SK-MEL-5 (cell line): ENCODE results near the gene OCA2. TPM values are rescaled to one million over a fixed set of nuclear protein-coding genes. Genes with fewer than 3 reads are reported as not detected.

Experiments
- DNase-seq: peaks from one replicate; pipeline ENCODE4 v3.0.0-alpha.2; 2016; ENCODE audit warnings: low read depth, low spot score
- in situ Hi-C: cut with HindIII; loops from 2 replicates; pipeline ENCODE4 v1.10.0; 2016; ENCODE audit warnings: low sequenced_read_pairs, high pct_unique_total_duplicates, low pct_unique_long_range_greater_than_20kb
- total RNA-seq: library from RNA; depleted of rRNA; stranded (reverse); fragments of >200 nt; shearing (Covaris generic); gene quantifications from 2 replicates; pipeline ENCODE4 v1.2.3, GENCODE V29; 2014

OCA2 gene
- total RNA-seq, 1 experiment from 2014 or later = 200 TPM

DNA sequence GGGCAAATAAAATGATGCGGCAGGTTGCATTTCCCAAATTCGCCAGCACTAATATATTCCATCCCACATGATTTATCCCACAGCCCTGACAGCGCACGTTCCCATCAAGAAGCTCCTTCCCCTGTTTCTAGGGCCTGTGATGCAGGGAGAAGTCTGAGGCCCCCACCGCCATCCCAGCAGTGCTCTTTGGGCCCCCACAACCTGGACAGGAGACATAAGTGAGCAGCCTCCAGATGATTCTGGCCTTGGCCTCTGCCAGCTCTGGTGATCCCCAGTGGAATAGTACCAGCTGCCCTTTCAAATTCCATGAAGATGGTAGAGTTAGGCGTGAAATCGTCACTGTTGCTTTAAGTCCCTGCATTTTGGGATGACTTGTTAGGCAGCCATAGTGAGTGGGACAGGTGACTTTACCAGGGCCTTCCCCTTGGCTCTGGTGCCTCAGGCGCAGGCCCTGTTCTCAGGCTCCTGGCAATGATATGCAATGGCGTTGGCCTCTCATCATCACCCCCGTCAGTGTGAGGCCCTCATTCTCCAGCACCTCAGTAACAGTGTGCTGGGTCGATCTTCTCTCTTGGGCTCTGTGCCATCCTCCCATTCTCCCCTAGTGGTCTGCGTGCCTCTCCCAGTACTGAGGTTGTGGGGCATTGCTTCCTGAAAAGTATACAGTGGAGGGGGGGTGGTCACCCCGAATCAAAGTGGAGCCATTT lies 263.7 kb downstream of the OCA2 start:
- in situ Hi-C loops = no loop called here
- no peak for DNase-seq

GRCh38 chr15:27834684-27835083 lies 264.4 kb downstream of the OCA2 start:
- DNase-seq = no peak
- in situ Hi-C loops = no loop called here

GRCh38 chr15:27833974-27834373 lies 265.1 kb downstream of the OCA2 start:
- in situ Hi-C loops = no loop called here
- no peak for DNase-seq

DNA sequence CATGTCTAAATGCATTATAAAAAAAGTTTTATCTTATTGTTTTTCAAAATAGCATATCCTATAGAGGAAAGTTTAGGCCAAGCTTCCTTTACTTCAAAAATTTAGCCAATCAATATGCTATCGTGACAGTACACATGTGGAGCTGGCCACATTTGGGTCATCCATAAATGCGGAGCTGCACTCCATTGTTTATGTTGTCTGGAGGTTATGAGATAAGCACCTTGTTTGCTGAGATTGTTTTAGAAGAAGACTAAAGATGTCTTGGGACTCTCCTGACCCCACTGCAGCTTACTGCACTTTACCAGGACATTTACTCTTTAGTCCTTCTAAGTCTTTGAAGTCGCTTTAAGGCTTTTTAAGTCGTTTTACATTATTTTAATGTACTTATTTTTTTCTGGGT lies 265.9 kb downstream of the OCA2 start:
- in situ Hi-C loops = no loop called here
- no peak for DNase-seq

DNA sequence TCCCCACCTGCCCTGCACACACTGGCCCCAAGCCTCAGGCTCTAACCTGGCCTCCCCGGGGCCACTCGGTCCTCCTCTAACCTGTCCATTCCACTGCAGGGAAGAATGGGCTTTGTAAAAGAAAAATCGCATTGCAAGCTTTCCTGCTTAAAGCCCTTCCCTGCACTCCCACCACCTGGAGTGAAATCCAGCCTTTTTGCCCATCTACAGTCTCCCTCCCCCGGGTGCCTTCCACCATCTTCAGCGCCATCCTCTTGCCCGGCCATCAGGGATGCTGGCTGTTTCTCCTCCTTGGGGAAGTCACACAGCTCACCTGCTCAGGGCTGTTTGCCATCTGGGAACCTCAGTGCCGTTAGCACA lies 266.9 kb downstream of the OCA2 start:
- no peak for DNase-seq
- in situ Hi-C loops = no loop called here

GRCh38 chr15:27831384-27832236 lies 267.5 kb downstream of the OCA2 start:
- in situ Hi-C loops = no loop called here
- DNase-seq = no peak

DNA sequence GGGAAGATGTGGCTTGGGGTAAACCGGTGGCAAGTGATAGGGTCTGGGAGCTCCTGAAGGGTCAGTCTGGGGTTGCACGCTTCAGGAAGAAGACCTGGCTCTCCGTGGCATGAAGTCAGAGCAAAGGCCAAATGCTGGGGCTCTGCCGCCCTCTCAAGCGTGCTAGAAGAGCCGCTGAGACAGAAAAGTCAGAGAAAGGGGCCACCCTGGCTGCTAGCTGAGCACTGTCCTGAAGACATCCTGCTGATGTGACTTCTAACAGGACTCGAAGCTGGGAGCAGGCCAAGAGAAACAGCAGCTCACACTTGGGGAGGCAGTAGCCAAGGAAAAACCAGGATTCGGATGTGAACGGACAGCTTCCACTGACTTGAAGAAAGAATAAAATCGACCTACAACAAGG lies 270.4 kb downstream of the OCA2 start:
- DNase-seq = no peak
- in situ Hi-C loops = no loop called here

GRCh38 chr15:27826902-27827714 lies 272.0 kb downstream of the OCA2 start:
- in situ Hi-C loops = no loop called here
- no peak for DNase-seq

GRCh38 chr15:27826411-27826810 lies 272.7 kb downstream of the OCA2 start:
- in situ Hi-C loops = no loop called here
- DNase-seq = no peak

DNA sequence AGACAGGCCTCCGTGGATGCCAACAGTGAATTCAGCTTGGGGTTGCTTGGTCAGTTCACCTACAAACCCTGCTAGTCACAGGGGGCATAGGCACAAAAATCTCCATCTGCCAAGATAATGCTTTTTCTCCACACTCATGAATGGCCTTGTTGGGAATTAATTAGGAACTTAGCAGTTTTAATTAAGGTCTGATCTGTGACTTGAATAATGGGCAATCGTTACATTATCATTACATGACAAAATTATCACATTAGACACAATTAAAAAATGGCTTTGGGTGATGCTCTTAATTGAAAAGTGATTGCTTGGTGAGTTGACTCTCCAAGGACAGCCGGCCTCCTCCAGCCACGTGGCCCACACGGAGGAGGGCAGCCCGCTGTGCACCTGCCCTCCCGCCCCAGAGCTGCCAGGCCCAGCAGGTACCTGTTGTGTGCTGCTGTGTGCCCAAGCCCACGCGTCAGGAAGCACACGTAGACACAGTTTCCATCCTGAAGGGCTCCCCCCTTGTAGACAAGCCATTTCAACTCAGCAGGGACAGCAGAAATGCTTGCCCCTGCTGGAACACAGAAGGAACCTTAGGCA lies 274.2 kb downstream of the OCA2 start:
- in situ Hi-C loops = no loop called here
- no peak for DNase-seq

GRCh38 chr15:27821273-27821672 lies 277.8 kb downstream of the OCA2 start:
- in situ Hi-C loops = no loop called here
- DNase-seq = no peak

DNA sequence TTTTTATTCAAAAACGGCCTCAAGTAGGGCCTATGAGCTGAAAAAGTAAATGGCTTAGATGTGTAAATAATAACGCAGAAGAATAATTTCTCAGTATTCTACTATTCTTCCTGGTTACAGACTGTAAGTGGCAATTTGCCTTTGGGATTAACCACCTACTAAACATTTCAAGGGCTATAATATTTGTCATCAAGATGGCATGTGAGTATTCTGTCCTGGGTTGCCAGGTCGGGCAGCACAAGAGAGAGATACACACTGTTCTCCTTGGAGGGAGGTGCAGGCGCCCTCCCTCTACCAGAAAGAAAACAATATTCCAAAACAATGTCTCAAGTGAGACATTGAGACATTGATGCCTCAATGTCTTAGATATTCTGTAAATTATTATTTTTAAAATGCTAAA lies 278.4 kb downstream of the OCA2 start:
- DNase-seq = no peak
- in situ Hi-C loops = no loop called here

- in situ Hi-C loops = no loop called here
- DNase-seq = no peak
These were observed 278.9 kb downstream of the OCA2 start for GRCh38 chr15:27820232-27820631.

DNA sequence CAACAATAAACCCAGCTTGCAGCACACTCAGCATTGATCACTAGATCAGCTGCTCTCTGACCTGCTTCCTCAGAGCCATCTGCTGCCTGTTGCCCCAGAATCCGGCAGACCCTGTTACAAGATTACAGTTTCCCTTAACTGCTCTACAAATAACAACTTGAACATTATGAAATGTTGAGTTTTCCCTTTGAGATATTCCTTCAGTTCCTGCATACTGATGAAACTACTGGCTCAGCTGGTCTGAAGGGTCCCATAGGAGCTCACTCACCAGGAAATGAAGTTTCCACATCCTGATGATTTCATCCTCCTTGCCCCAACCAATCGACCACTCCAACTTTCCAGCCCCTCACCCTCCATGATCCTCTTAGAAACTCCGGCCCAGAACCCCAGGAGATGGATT lies 281.9 kb downstream of the OCA2 start:
- DNase-seq = no peak
- in situ Hi-C loops = no loop called here

DNA sequence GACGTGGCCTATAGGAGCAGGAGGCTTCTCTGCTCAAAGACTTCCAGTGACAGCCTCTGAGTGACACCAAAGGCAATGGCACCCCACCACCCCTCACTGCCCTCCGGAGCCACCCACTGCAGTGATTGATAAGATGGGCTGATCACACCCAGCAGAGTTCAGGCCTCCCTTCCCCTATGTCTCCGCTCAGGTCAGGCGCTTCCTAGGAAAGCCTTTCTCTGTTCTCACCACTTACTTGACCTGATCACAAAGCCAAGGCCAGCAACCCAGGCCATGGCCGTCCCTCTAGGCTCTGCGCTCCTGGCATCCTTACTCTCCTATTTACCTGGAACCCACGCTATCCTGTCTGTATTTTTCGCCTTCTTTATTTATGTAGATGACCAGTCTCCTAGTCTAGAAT lies 282.3 kb downstream of the OCA2 start:
- no peak for DNase-seq
- in situ Hi-C loops = no loop called here

DNA sequence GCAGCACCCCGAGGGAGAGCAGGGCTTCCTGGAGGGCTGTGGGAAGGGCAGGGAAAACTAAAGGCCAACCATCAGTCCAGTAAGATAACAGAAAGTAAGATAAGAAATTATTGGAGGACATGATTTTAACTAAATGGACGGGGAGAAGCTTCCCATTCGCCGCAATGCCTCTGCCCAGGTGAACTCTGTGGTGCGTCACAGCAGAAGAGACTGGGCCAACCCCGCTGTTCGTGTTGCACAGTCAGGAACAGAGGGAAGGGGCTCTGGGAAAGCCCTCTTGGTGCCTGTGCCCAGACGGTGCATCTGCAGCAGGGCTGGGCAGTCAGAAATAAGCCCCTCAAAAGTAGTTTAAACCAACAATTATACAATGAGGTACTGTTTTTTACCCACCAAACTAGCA lies 284.1 kb downstream of the OCA2 start:
- in situ Hi-C loops = no loop called here

GRCh38 chr15:27813139-27813538 lies 286.0 kb downstream of the OCA2 start:
- in situ Hi-C loops = no loop called here
- no peak for DNase-seq

More for the DNA sequence above, 284.1 kb downstream of the OCA2 start:
- DNase-seq = no peak

GRCh38 chr15:27808182-27808581 lies 290.9 kb downstream of the OCA2 start:
- in situ Hi-C loops = no loop called here
- DNase-seq = no peak
